Caco-2 (cell line): Measurements from ENCODE around the gene CLC. TPM values are rescaled to one million over a fixed set of nuclear protein-coding genes. Genes with fewer than 3 reads are reported as not detected.

Source experiments
- BruUV-seq: library from RNA; stranded (reverse); fragments of 400-500 nt; replicated peaks from 2 replicates; lab custom pipeline; 2021; lab: Mats Ljungman, UMichigan
- CTCF ChIA-PET: fragments of 300-600 bp; sonication (Branson Sonifier 250); formaldehyde crosslinking; loops from one replicate; lab custom pipeline; 2022; ENCODE audit warnings: antibody characterized with exemption; lab: Charles Lee
- POLR2A ChIA-PET: fragments of 300-600 bp; sonication (Branson Sonifier 250); formaldehyde crosslinking; loops from one replicate; lab custom pipeline; 2022; ENCODE audit warnings: antibody characterized with exemption; lab: Charles Lee
- DNase-seq, 2 experiments: peaks; one replicate each; pipeline versions ENCODE4 v3.0.0 to v3.0.0-alpha.2; 2020 to 2022
- H3K27me3 ChIP-seq: replicated peaks from 2 replicates; pipeline ENCODE4 v1.6.0; 2011; ENCODE audit warnings: low read length; ENCODE audit not compliant: control insufficient read depth, insufficient read depth
- H3K36me3 ChIP-seq: 2 replicates; pipeline ENCODE4 v1.5.1; 2011; ENCODE audit warnings: low read length; ENCODE audit not compliant: control insufficient read depth, insufficient read depth
- H3K4me1 ChIP-seq: fragments of 250-450 bp; sonication (Bioruptor Pico); 2 replicates; pipeline ENCODE4 v1.5.1; 2020; ENCODE audit warnings: mild to moderate bottlenecking
- H3K4me3 ChIP-seq: 2 replicates; pipeline ENCODE4 v1.5.1; 2011; ENCODE audit warnings: low read depth, mild to moderate bottlenecking, control low read depth, low read length
- H3K9me3 ChIP-seq: fragments of 250-450 bp; sonication (Bioruptor Pico); 2 replicates; pipeline ENCODE4 v1.5.1; 2020; ENCODE audit warnings: mild to moderate bottlenecking, moderate library complexity
- H3K27ac Mint-ChIP-seq: one replicate; pipeline ENCODE4 v1.8.0; 2022; ENCODE audit warnings: mixed read lengths; ENCODE audit not compliant: unreplicated experiment
- H3K27me3 Mint-ChIP-seq: one replicate; pipeline ENCODE4 v1.8.0; 2022; ENCODE audit warnings: mixed read lengths; ENCODE audit not compliant: insufficient read depth, unreplicated experiment
- H3K36me3 Mint-ChIP-seq: one replicate; pipeline ENCODE4 v1.8.0; 2022; ENCODE audit warnings: mild to moderate bottlenecking, mixed read lengths; ENCODE audit not compliant: insufficient read depth, unreplicated experiment
- H3K4me1 Mint-ChIP-seq: one replicate; pipeline ENCODE4 v1.8.0; 2022; ENCODE audit warnings: low read depth, mixed read lengths; ENCODE audit not compliant: unreplicated experiment
- H3K4me3 Mint-ChIP-seq: one replicate; pipeline ENCODE4 v1.8.0; 2022; ENCODE audit warnings: mild to moderate bottlenecking, moderate library complexity, mixed read lengths; ENCODE audit not compliant: unreplicated experiment
- H3K9me3 Mint-ChIP-seq: one replicate; pipeline ENCODE4 v1.8.0; 2022; ENCODE audit warnings: mixed read lengths; ENCODE audit not compliant: unreplicated experiment
- CTCF ChIP-seq, 2 experiments: fragments of 200-600 bp in 1 of 2; IDR thresholded peaks; 1 replicate in 1 of 2; 2 replicates in 1 of 2; pipeline versions ENCODE4 v1.5.1 to v1.8.0; 2011 to 2022; ENCODE audit warnings: antibody characterized with exemption in 1 of 2, control low read depth in 1 of 2, inconsistent platforms in 1 of 2, low read depth in 1 of 2, low read length in 1 of 2, mild to moderate bottlenecking in 1 of 2, moderate library complexity in 1 of 2; ENCODE audit not compliant: insufficient read depth in 1 of 2, severe bottlenecking in 1 of 2, unreplicated experiment in 1 of 2
- intact Hi-C: fragments of 100-400 bp; cut with micrococcal nuclease; formaldehyde crosslinking; loops from one replicate; pipeline ENCODE4 v1.10.0; 2022; ENCODE audit not compliant: unreplicated experiment
- total RNA-seq: library from RNA; stranded (reverse); gene quantifications from 2 replicates; pipeline ENCODE4 v1.2.3, GENCODE V29; 2022

Gene CLC
- total RNA-seq, 1 experiment from 2014 or later = not detected

- Histone ChIP-seq H3K4me1 (peaks cover 8% of the 10 kb centered on the region), H3K9me3 (no peaks in the 10 kb centered on the region; the same call in 1 of the 2 replicates), H3K36me3 (no peaks in the 10 kb centered on the region), H3K27me3 (no peaks in the 10 kb centered on the region), H3K4me3 (peak within 1 kb of the TSS; percentile 23)
- Mint-ChIP-seq H3K27ac (no peak within 1 kb of the TSS), H3K4me3 (no peak within 1 kb of the TSS), H3K36me3 (no peaks in the 10 kb centered on the region), H3K27me3 (no peaks in the 10 kb centered on the region), H3K4me1 (peaks cover 19% of the 10 kb centered on the region), H3K9me3 (no peaks in the 10 kb centered on the region)
- BruUV-seq = no TSS peak
- ChIA-PET POLR2A (no interaction called here), CTCF (no interaction called here)
- TF ChIP-seq CTCF (IDR thresholded peaks at IDR 0.05; ENCODE audit: insufficient read depth in 1 of 2, low read depth in 1 of 2, low read length in 1 of 2, severe bottlenecking in 1 of 2, unreplicated experiment in 1 of 2) = no peak
- intact Hi-C loops = no loop called here
- peak in 1 of 2 experiments; percentile 44 for DNase-seq
These were observed 33.4 kb downstream of the CLC start, which contains the start of gene LGALS14 for GRCh38 chr19:39704181-39705044. LGALS14 (plus strand) TSS chr19:39704481; CDS start chr19:39704529, 48 bp downstream.

GRCh38 chr19:39701291-39701690, 36.5 kb downstream of the CLC start:
- Histone ChIP-seq H3K4me3 (no peak overlapping the region), H3K9me3 (no peaks in the 10 kb centered on the region; the same call in 1 of the 2 replicates), H3K36me3 (no peaks in the 10 kb centered on the region), H3K4me1 (peaks cover 9% of the 10 kb centered on the region; the same call in 1 of the 2 replicates), H3K27me3 (no peaks in the 10 kb centered on the region)
- POLR2A ChIA-PET = no interaction called here
- intact Hi-C loops = no loop called here
- DNase-seq = no peak
- H3K4me1 Mint-ChIP-seq = peaks cover 10% of the 10 kb centered on the region
- no peak overlapping the region for H3K4me3 Mint-ChIP-seq
- H3K27ac Mint-ChIP-seq = no peak overlapping the region
- H3K27me3 Mint-ChIP-seq = no peaks in the 10 kb centered on the region
- no peak for TF ChIP-seq CTCF (IDR thresholded peaks at IDR 0.05; ENCODE audit: insufficient read depth in 1 of 2, low read depth in 1 of 2, low read length in 1 of 2, severe bottlenecking in 1 of 2, unreplicated experiment in 1 of 2)
- BruUV-seq = no TSS peak
- H3K36me3 Mint-ChIP-seq = no peaks in the 10 kb centered on the region
- CTCF ChIA-PET = no interaction called here
- no peaks in the 10 kb centered on the region for H3K9me3 Mint-ChIP-seq

- Mint-ChIP-seq H3K4me1 (peaks cover 11% of the 10 kb centered on the region), H3K27ac (no peak overlapping the region), H3K4me3 (no peak overlapping the region), H3K9me3 (no peaks in the 10 kb centered on the region), H3K36me3 (no peaks in the 10 kb centered on the region), H3K27me3 (no peaks in the 10 kb centered on the region)
- Histone ChIP-seq H3K4me1 (peaks cover 12% of the 10 kb centered on the region; the same call in 1 of the 2 replicates), H3K36me3 (no peaks in the 10 kb centered on the region), H3K27me3 (no peaks in the 10 kb centered on the region), H3K4me3 (no peak overlapping the region), H3K9me3 (no peaks in the 10 kb centered on the region; the same call in 1 of the 2 replicates)
- POLR2A ChIA-PET = no interaction called here
- CTCF ChIA-PET = no interaction called here
- intact Hi-C loops = no loop called here
- DNase-seq = no peak
- TF ChIP-seq CTCF (IDR thresholded peaks at IDR 0.05; ENCODE audit: insufficient read depth in 1 of 2, low read depth in 1 of 2, low read length in 1 of 2, severe bottlenecking in 1 of 2, unreplicated experiment in 1 of 2) = no peak
- BruUV-seq = no TSS peak
These were observed 39.3 kb downstream of the CLC start for GRCh38 chr19:39698535-39698934.
